OCI-LY7 (cell line): ENCODE data around the gene PRELID2.
"Not testable (repeated sequence)": the region's sequence is repeated elsewhere in the genome, so short reads cannot be mapped to it uniquely, and the experiment has no call there.

Source experiments
- CTCF ChIP-seq: fragments of 200-600 bp; sonication (generic); conservative IDR thresholded peaks from 2 replicates; pipeline ENCODE4 v1.5.1; 2014; ENCODE audit warnings: mild to moderate bottlenecking, antibody characterized with exemption, low read length, moderate library complexity, mixed read lengths
- EZH2phosphoT487 ChIP-seq: fragments of 200-600 bp; sonication (generic); IDR thresholded peaks from 2 replicates; pipeline ENCODE4 v1.6.1; 2018; ENCODE audit warnings: low read depth, borderline replicate concordance, mild to moderate bottlenecking, mixed run types, antibody characterized with exemption, low read length, moderate library complexity, mixed read lengths

GRCh38 chr5:145729956-145730355, 105.2 kb downstream of the PRELID2 start:
- not testable (repeated sequence) for TF ChIP-seq CTCF, EZH2phosphoT487
